Measurements from ENCODE around the gene SNCA.

The SNCA gene

DNA sequence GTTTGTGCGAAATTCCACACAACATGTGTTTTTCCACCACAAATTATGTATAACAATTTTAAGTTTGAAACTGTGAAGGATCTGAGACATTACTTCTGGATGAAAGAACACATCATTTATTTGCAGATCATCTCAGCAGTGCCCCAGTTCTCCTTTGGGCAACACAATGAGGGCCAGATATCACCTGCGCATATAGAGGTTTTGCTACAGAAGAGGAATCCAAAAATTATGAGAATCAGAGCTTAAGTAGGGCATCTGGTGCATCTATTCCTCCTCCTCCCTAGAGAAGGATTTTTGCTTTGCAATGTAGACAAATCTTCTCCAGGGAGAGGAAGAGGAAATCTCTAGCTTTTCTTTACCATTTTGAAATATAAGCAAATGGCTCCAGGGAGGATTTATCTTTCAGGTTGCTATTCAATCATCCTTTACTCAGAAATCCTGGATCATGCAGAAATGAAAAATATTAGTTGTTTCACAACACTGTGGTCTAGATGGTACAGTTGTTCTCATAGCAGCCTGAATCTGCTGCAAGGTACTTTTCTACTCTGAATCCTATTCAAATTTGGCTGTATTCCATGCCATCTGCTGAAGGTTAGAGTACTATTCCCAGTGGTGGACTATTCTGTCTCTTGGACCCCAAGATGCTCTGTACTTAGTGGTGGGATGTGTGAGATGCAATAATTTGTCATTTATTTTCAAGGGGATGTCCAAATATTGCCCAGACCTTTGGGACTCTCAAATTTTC, 132.1 kb downstream of the SNCA start:
- no peak for ATAC-seq

DNA sequence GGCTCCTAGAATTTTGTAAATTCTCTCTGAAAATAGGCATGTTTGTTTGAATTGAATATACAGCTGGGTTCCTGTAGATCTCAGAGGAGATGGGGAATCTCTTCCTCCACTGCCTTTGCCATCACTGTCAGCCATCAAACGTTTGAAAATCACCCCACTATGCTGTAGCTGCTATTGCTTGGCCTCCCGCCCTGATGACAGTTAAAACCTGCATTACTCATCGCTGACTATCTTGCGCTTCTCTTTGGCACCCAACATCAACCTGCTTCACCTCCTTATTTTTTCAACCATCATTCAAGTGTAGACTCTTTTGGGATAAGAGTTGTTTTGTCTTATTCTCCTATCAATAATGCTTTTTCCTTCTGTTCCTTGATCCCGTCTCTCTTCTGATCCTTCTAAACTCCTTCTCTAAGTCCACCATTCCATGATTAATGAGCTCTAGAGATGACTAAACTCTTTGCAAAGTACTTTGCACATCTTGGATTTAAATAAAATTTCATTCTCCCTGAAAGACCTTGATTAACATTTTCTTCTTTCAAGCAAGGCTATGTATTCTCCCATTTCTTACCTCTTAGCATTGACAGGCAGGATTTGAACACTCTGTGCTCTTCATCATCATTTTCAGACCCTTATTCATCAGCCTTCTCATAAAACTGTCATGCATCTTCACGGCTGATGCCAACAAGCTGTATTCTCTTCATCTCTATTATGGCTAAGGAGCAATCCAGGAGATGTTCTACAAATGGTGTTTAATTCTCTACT, 133.0 kb downstream of the SNCA start:
- no peak for ATAC-seq
- DNase-seq = no peak

More for the DNA sequence above, 132.1 kb downstream of the SNCA start:
- DNase-seq = no peak

DNA sequence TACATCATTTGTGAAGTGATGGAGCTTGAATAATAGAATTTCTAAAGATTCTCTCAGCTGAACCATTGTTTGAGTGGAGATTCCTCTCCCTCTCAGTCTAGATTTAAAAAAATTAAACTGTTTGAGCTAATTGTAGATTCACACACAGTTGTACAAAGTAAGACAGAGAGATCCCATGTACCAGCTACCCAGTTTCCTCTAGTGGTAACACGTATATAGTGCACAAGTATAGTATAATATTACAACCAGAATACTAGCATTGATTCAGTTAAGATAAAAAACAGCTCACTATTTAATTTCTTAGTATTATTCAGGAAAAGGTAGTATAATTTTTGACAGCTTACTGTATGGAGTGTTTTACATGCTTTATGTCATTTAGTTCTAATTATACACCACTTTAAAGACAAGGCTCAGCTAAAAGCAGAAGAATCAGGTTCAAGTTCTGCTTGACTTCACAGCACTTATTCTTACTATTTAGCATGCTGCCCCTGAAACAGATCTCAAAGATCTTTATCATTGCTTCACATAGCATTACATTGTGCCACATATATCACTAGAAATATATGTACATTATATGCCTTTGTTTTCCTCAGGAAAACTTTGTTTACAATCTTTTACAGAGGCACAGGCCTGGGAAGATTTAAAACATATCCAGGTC, 136.1 kb downstream of the SNCA start:
- no peak for DNase-seq
- no peak for ATAC-seq

DNA sequence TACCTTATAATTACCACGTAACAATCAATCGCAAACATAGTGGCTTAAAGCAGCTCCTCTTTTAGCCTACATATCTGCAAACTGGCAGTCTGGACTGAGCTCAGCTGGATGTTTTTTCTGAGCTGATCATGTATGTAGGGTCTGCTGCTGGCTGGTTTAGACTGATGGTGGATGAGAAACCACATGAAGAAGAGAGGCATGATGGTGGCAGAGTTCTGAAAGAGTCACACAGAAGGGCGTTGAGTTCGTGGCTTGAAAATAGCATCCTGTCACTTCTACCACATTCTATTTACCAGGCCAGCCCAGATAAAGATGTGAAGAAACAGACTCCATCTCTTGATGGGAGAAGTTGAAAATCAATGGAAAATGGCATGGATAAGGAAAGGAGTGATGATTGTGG, 151.3 kb downstream of the SNCA start:
- DNase-seq (no peak), ATAC-seq (no peak)

DNA sequence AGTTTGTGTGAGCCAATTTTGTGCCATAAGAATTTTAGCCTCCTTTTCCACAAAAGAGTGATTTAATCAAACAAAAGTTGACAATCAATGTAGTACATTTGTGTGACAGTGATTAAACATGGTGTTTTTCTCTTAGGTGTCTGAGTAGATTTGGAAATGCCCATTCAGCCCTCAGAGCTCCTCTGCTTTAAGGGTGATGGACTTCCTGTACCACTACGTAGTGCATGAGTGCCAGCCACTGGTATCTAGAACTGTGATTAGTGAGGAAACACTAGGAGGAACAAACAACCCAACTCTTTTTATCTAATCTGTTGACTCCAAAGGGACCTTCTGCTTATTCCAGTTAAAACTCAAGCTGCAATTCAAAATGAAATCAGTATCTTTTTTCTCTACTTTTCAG, 151.7 kb downstream of the SNCA start:
- no peak for ATAC-seq

DNA sequence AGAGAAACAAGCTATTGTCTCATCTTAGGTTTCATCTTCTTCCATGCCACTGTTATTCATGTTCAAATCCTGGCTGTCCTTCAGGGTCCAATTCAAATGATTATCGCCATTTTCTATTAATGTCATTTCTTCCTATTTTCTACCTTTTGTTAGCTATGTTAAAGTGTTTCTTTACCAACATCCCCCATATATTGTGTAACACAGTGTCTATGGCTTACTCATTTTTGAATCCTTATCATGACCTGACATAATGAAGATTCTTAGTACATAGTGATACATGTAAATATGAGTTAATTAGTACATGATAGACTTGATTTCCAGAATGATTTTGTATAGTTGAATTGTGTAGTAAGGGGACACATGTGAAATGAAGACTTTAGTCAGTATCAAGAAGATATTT, 152.4 kb downstream of the SNCA start:
- ATAC-seq (no peak), DNase-seq (no peak)

More for the DNA sequence above, 151.7 kb downstream of the SNCA start:
- no peak for DNase-seq

DNA sequence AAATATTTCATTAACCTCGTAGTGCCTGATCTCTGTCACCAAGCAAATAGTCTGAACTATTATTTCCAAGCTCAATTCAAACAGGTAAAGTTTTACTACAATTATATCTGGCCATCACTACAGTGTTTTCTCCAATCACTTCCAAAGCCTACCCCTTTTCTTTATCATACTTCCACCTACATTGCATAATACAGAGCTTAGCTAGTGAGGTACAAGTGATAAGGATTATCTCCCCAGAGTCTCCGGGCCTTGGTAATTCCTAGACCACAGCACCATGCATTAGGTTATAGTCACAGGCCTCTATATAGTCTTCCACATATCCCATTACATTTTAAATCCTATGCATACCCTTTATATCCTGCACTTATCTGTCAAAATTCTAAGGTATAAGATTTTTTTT, 154.2 kb downstream of the SNCA start:
- no peak for ATAC-seq
- DNase-seq = no peak

DNA sequence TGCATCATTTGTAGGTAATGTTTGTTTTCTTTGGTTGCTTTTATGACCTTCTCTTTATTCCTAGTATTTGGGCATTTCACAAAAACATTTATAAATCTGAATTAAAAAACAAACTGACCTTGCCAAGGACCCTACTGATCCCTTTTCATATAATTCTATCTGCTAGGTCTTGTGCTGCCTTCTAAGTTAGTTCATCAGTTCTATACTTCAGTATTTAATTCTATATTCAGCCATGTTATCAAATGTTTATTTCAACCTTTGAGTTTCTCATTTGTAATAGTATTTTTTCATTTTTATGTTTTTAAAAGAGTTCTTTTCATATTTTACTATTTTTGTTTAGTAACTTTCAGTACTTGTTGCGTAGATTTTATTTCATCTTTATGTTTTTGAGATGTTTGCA, 155.3 kb downstream of the SNCA start:
- DNase-seq = no peak
- ATAC-seq = no peak

DNA sequence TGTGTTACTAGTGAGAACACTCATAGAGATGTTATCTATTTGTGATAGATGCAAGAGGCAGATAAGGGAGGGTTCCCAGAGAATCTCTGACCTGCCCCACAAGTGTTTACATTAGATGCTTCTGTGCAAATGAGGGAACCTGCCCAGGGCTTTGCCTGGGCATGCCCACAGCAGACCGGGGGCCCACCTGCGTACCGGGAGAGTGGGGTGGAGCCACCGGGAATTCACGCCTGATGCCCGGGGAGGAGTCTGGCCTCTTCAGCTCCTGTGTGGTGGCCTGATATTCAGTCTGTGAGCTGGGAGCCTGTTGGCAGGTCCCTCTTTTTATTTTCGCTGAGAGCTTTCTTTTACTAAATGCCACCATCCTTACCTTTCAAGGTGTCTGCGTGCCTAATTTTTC, 155.7 kb downstream of the SNCA start:
- ATAC-seq (no peak), DNase-seq (no peak)

DNA sequence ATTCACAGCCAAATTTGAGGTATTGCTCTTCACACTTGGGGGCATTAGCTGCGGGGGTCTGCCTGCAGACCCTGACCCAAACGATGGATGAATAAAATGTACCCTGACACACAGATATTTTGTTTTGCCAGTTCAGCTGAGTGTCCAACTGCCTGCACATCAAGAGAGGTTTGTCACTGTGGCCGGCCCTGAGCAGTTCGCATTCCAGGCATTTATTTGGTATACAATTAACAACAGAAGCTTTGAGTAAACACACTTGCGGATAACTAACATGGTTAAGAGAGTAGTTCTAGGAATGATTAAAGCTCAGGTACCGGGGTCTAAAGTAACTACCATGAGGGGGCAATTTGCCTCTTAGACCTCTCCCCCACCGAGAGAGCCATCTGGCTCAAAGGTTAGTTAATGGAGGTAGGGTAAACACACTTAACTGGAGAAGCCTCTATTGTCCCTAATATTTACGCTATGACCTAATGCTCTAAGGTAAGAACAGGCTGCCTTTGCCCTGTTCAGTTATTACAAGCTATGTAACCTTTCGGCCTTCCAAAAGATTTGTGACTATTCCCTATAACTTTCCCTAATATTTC, 162.0 kb downstream of the SNCA start:
- ATAC-seq (no peak), DNase-seq (no peak)

All from stimulated activated naive CD8-positive, alpha-beta T cell treated with anti-CD3 and anti-CD28 coated beads, Interleukin-15, Interleukin-2, amounts not matched to agents 100 U/mL and 50 U/mL, for 24 hours (primary cell).